Endothelial cell of umbilical vein (primary cell): ENCODE results near the gene RAB3IL1. TPM values are rescaled to one million over a fixed set of nuclear protein-coding genes. Genes with fewer than 3 reads are reported as not detected.

Source experiments
- BruUV-seq: library from RNA; stranded (reverse); fragments of 400-500 nt; replicated peaks from 2 replicates; lab custom pipeline; 2021; lab: Mats Ljungman, UMichigan
- CTCF ChIA-PET: fragments of 300-600, 350-600 bp; sonication (Branson Sonifier 250); formaldehyde crosslinking; loops from one replicate; lab custom pipeline; 2021; ENCODE audit warnings: antibody characterized with exemption, inconsistent platforms; lab: Charles Lee
- POLR2A ChIA-PET: fragments of 300-600, 350-600 bp; sonication (Branson Sonifier 250); formaldehyde crosslinking; loops from one replicate; lab custom pipeline; 2021; ENCODE audit warnings: antibody characterized with exemption, inconsistent platforms; lab: Charles Lee
- DNase-seq: peaks from one replicate; pipeline ENCODE4 v3.0.0-alpha.2; 2011; ENCODE audit warnings: low read depth, low spot score
- FAIRE-seq: peaks from 2 replicates; lab custom pipeline; 2011; peaks lifted over from hg19 to GRCh38; lab: Jason Lieb, UNC
- H2AFZ ChIP-seq: 2 replicates; pipeline ENCODE4 v1.6.0; 2012; ENCODE audit warnings: low read depth, low read length, control low read depth, inconsistent platforms
- H3K27ac ChIP-seq: 2 replicates; pipeline ENCODE4 v1.5.1; 2011; ENCODE audit warnings: low read depth, mild to moderate bottlenecking, control low read depth, low read length, moderate library complexity; ENCODE audit not compliant: insufficient read depth
- H3K27me3 ChIP-seq, 2 experiments: 2 replicates each; pipeline versions ENCODE4 v1.6.0 to v1.6.1; 2011; ENCODE audit warnings: low read length in 2 of 2, mixed read lengths in 1 of 2; ENCODE audit not compliant: control insufficient read depth in 2 of 2, insufficient read depth in 2 of 2
- H3K36me3 ChIP-seq, 2 experiments: 2 replicates in 1 of 2; 3 replicates in 1 of 2; pipeline ENCODE4 v1.5.1; 2011; ENCODE audit warnings: low read length in 2 of 2, mild to moderate bottlenecking in 1 of 2, moderate library complexity in 1 of 2; ENCODE audit not compliant: control insufficient read depth in 2 of 2, insufficient read depth in 2 of 2; ENCODE audit errors: extremely low read depth in 1 of 2
- H3K4me1 ChIP-seq: 3 replicates; pipeline ENCODE4 v1.5.1; 2011; ENCODE audit warnings: mild to moderate bottlenecking, low read length; ENCODE audit not compliant: control insufficient read depth, insufficient read depth; ENCODE audit errors: extremely low read depth
- H3K4me2 ChIP-seq: 2 replicates; pipeline ENCODE4 v1.6.1; 2011; ENCODE audit warnings: low read length, control low read depth, mixed read lengths; ENCODE audit not compliant: insufficient read depth
- H3K4me3 ChIP-seq, 3 experiments: fragments of 200-600 bp in 1 of 3; sonication (generic), shearing (Covaris generic) in 1 of 3; replicated peaks in 1 of 3; 2 replicates each; pipeline ENCODE4 v1.5.1; 2011 to 2016; ENCODE audit warnings: control low read depth in 3 of 3, low read length in 3 of 3, mild to moderate bottlenecking in 2 of 3, inconsistent platforms in 1 of 3, low read depth in 1 of 3, moderate library complexity in 1 of 3; ENCODE audit not compliant: insufficient read depth in 1 of 3
- H3K79me2 ChIP-seq: 2 replicates; pipeline ENCODE4 v1.6.0; 2012; ENCODE audit warnings: low read length, inconsistent platforms; ENCODE audit not compliant: control insufficient read depth, insufficient read depth
- H3K9ac ChIP-seq: replicated peaks from 2 replicates; pipeline ENCODE3; 2011; ENCODE audit warnings: low read length, control low read depth; ENCODE audit not compliant: insufficient read depth; ENCODE audit errors: extremely low read depth
- H3K9me1 ChIP-seq: replicated peaks from 3 replicates; pipeline ENCODE4 v1.6.0; 2011; ENCODE audit warnings: mild to moderate bottlenecking, low read length; ENCODE audit not compliant: control insufficient read depth, insufficient read depth; ENCODE audit errors: extremely low read depth
- H3K9me3 ChIP-seq: replicated peaks from 2 replicates; pipeline ENCODE4 v1.5.1; 2012; ENCODE audit warnings: low read length, inconsistent platforms; ENCODE audit not compliant: control insufficient read depth, insufficient read depth
- H4K20me1 ChIP-seq: replicated peaks from 2 replicates; pipeline ENCODE3; 2011; ENCODE audit warnings: mild to moderate bottlenecking, low read length; ENCODE audit not compliant: control insufficient read depth, insufficient read depth; ENCODE audit errors: extremely low read depth
- EZH2 ChIP-seq: IDR thresholded peaks from 2 replicates; pipeline ENCODE4 v1.6.1; 2012; ENCODE audit warnings: borderline replicate concordance, low read depth, mild to moderate bottlenecking, moderate library complexity, low read length, inconsistent platforms; ENCODE audit not compliant: severe bottlenecking
- FOS ChIP-seq: IDR thresholded peaks from 2 replicates; pipeline ENCODE4 v1.6.1; 2011; ENCODE audit warnings: mild to moderate bottlenecking, low read length, moderate library complexity, borderline replicate concordance; ENCODE audit not compliant: insufficient read depth
- GATA2 ChIP-seq: IDR thresholded peaks from 2 replicates; pipeline ENCODE4 v1.7.0; 2011; ENCODE audit warnings: low read depth, mild to moderate bottlenecking, moderate library complexity, mixed read lengths, low read length; ENCODE audit not compliant: insufficient read length, insufficient read depth
- JUN ChIP-seq: IDR thresholded peaks from 2 replicates; pipeline ENCODE4 v1.6.1; 2011; ENCODE audit warnings: borderline replicate concordance, low read depth; ENCODE audit not compliant: insufficient read length, insufficient read depth
- MYC ChIP-seq: IDR thresholded peaks from one replicate; pipeline ENCODE4 v1.6.1; 2011; ENCODE audit warnings: mild to moderate bottlenecking, low read depth, low read length
- POLR2A ChIP-seq: IDR thresholded peaks from 2 replicates; pipeline ENCODE4 v1.6.1; 2012; ENCODE audit warnings: low read depth, mild to moderate bottlenecking, control low read depth, low read length
- POLR2AphosphoS5 ChIP-seq: IDR thresholded peaks from 2 replicates; pipeline ENCODE4 v1.6.1; 2012; ENCODE audit warnings: low read depth, mild to moderate bottlenecking, control low read depth, low read length, moderate library complexity; ENCODE audit not compliant: insufficient read depth
- dilution Hi-C: fragments of 300-500 bp; cut with MboI; formaldehyde crosslinking; loops from one replicate; pipeline ENCODE4 v1.15.0; 2019; ENCODE audit warnings: low sequenced_read_pairs; ENCODE audit not compliant: extremely low pct_ligation_motif_present
- intact Hi-C: fragments of 100-400 bp; cut with micrococcal nuclease; formaldehyde crosslinking; loops from one replicate; pipeline ENCODE4 v1.10.0; 2022
- polyA plus RNA-seq, 4 experiments: library from polyadenylated mRNA; depleted of rRNA in 3 of 4; stranded (reverse) in 3 of 4; unstranded in 1 of 4; fragments of >200 nt; gene quantifications; 2 replicates each; pipeline versions ENCODE4 v1.2.1 to v1.2.3, GENCODE V29; 2011 to 2012; ENCODE audit warnings: missing spikeins in 1 of 4
- total RNA-seq: library from RNA; stranded (reverse); gene quantifications from 2 replicates; pipeline ENCODE4 v1.2.3, GENCODE V29; 2021
- TF ChIP-seq, protein P1 (sequence below), 2 donors: IDR thresholded peaks; 1 replicate in 1 of 2; 2 replicates in 1 of 2; pipeline ENCODE4 v1.5.1; 2011; ENCODE audit warnings: low read length in 2 of 2, mild to moderate bottlenecking in 2 of 2, moderate library complexity in 2 of 2, control low read depth in 1 of 2, inconsistent platforms in 1 of 2, low read depth in 1 of 2; ENCODE audit not compliant: insufficient read depth in 1 of 2; ENCODE audit errors: extremely low read depth in 1 of 2
- TF ChIP-seq, protein P2 (sequence below): IDR thresholded peaks from 2 replicates; pipeline ENCODE4 v1.6.1; 2011; ENCODE audit not compliant: insufficient read depth, insufficient read length

The RAB3IL1 gene
- total and polyA plus RNA-seq, 2 donors (not counting 3 experiments of a cell fraction or from before 2014, with no cell fraction given), result 1.8 to 3.6 TPM

DNA sequence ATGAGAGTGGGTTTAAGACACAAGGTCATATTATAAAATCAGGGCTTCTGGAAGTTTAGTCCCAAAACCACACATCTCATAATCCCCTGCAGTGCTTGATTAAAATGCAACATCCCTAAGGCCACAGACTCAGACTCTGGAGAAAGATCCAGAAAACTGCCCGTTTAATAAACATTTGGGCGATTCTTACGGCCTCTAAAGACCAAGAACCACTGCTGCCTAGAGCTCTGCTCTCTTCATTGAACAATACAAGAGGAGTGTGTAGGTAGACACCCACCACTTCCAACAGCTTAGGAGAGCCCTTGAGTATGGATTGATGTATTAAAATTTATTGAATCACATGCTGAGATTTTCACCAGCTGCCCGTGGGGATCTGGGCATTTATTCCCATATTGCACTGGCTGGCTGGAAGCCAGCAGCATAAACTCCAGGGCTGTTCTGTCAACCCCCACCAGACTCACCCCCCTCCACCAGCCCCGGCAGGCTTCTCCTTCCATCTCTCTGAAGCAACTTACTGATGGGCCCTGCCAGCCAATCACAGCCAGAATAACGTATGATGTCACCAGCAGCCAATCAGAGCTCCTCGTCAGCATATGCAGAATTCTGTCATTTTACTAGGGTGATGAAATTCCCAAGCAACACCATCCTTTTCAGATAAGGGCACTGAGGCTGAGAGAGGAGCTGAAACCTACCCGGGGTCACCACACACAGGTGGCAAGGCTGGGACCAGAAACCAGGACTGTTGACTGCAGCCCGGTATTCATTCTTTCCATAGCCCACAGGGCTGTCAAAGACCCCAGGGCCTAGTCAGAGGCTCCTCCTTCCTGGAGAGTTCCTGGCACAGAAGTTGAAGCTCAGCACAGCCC is 32.0 kb upstream of the RAB3IL1 start:
- FAIRE-seq, result peak; percentile 80
- no TSS peak for BruUV-seq
- CTCF ChIA-PET, result interaction anchor here (0.6 to 8.3 kb wide), 14 partner anchors 11 to 593 kb away, joined by 3 to 276 read pairs (median 6); no protein-coding TSS in a partner anchor
- no peak overlapping the region for H2AFZ ChIP-seq
- peaks cover 0 to 2% of the 10 kb centered on the region in 2 experiments for H3K27me3 ChIP-seq
- H3K36me3 ChIP-seq, result no peaks in the 10 kb centered on the region
- no peak overlapping the region for H3K4me3 ChIP-seq
- no peak overlapping the region for H3K4me2 ChIP-seq
- no peaks in the 10 kb centered on the region for H3K79me2 ChIP-seq
- H3K9me3 ChIP-seq, result no peaks in the 10 kb centered on the region
- no peaks in the 10 kb centered on the region for H3K9me1 ChIP-seq
- DNase-seq, result peak; percentile 76
- intact Hi-C loops, result no loop called here
- dilution Hi-C loops, result no loop called here
- no peak overlapping the region for H3K27ac ChIP-seq
- H3K9ac ChIP-seq, result no peak overlapping the region
- no peaks in the 10 kb centered on the region for H3K4me1 ChIP-seq
- TF ChIP-seq JUN, result peak; percentile 15
- no peak for TF ChIP-seq POLR2AphosphoS5
- no peak for TF ChIP-seq GATA2
- POLR2A ChIA-PET, result interaction anchor here (0.7 kb wide), 1 partner anchor 91 kb away, joined by 3 read pairs; no protein-coding TSS in a partner anchor
- no peaks in the 10 kb centered on the region for H4K20me1 ChIP-seq

DNA sequence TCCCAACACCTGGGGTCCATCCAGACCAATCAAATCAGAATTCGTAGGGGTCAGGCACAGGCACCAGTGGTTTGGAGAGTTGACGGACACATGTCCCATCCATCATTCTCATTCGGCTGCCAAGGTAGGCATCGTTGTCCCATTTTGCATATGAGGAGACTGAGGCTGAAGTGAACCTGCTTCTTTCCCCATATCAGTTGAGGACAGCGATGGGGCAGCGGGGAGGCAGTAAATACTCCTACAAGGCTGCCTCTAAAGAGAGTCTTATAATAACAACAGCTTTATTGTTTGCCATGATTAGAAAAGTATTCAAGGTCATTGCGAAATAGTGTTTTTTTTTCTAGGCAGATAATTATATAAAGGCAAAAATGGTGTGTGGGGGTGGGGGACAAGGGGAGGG is 31.1 kb upstream of the RAB3IL1 start:
- no peak overlapping the region for H3K4me3 ChIP-seq
- no peak overlapping the region for H3K27ac ChIP-seq
- H3K9ac ChIP-seq, result no peak overlapping the region
- ChIA-PET CTCF (interaction anchor here (0.6 to 8.3 kb wide), 33 partner anchors 10 to 199 kb away, joined by 3 to 276 read pairs (median 5); partner anchors contain the start of genes FADS1, FEN1 and TMEM258), POLR2A (interaction anchor here (0.7 kb wide), 1 partner anchor 19 kb away, joined by 5 read pairs; the partner anchor contains the start of gene FTH1)
- H3K36me3 ChIP-seq, result no peaks in the 10 kb centered on the region
- dilution Hi-C loops (no loop called here), intact Hi-C loops (no loop called here)
- no TSS peak for BruUV-seq
- no peaks in the 10 kb centered on the region for H3K9me1 ChIP-seq
- no peaks in the 10 kb centered on the region for H4K20me1 ChIP-seq
- FAIRE-seq, result no peak
- H3K79me2 ChIP-seq, result no peaks in the 10 kb centered on the region
- no peak for DNase-seq
- H3K4me1 ChIP-seq, result no peaks in the 10 kb centered on the region
- TF ChIP-seq JUN, result no peak
- no peak for TF ChIP-seq POLR2AphosphoS5
- no peak for TF ChIP-seq EZH2
- TF ChIP-seq FOS, result no peak
- no peak for TF ChIP-seq MYC
- TF ChIP-seq, protein P1, sequence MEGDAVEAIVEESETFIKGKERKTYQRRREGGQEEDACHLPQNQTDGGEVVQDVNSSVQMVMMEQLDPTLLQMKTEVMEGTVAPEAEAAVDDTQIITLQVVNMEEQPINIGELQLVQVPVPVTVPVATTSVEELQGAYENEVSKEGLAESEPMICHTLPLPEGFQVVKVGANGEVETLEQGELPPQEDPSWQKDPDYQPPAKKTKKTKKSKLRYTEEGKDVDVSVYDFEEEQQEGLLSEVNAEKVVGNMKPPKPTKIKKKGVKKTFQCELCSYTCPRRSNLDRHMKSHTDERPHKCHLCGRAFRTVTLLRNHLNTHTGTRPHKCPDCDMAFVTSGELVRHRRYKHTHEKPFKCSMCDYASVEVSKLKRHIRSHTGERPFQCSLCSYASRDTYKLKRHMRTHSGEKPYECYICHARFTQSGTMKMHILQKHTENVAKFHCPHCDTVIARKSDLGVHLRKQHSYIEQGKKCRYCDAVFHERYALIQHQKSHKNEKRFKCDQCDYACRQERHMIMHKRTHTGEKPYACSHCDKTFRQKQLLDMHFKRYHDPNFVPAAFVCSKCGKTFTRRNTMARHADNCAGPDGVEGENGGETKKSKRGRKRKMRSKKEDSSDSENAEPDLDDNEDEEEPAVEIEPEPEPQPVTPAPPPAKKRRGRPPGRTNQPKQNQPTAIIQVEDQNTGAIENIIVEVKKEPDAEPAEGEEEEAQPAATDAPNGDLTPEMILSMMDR (IDR thresholded peaks at IDR 0.05; ENCODE audit: extremely low read depth in 1 of 2, insufficient read depth in 1 of 2, low read depth in 1 of 2, low read length in 2 of 2), result no peak
- no peak for TF ChIP-seq POLR2A
- no peak for TF ChIP-seq GATA2
- TF ChIP-seq, protein P2, sequence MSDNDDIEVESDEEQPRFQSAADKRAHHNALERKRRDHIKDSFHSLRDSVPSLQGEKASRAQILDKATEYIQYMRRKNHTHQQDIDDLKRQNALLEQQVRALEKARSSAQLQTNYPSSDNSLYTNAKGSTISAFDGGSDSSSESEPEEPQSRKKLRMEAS, result no peak
- H3K27me3 ChIP-seq, result peaks cover 0 to 2% of the 10 kb centered on the region in 2 experiments
- no peak overlapping the region for H3K4me2 ChIP-seq
- H3K9me3 ChIP-seq, result no peaks in the 10 kb centered on the region
- no peak overlapping the region for H2AFZ ChIP-seq
